Measurements from ENCODE around the gene ATF5. TPM values are rescaled to one million over a fixed set of nuclear protein-coding genes. Genes with fewer than 3 reads are reported as not detected.

ATF5 gene
- total RNA-seq, 8 experiments from 2014 or later: 16.7 to 141 (median 52.8) TPM

DNA sequence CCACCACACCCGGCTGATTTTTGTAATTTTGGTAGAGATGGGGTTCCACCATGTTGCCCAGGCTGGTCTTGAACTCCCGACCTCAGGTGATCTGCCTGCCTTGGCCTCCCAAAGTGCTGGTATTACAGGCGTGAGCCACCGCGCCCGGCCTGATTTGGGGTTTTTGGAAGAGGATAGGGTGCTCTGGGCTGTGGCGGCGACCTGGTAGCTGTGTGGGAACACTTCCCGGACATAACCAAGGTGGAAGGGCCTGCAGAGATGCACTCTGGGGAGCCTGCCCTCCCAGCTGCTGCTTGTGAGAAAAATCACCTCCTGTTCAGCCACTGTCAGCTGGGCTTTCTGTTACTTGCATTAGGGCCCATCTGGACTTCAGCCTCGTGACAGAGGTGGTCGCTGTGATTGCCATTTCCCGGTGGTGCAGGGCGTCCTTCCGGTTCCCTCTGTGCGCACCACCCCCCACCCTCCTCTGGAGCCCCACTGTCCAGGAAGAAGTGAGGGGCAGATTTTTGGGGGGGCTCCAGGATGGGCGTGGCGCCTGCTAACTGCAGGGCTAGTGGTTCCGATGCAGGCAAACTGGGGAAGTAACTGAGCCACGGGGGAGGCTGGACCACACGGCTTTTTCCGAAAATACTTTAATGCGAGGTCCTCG is 39.8 kb upstream of the ATF5 start:
- peaks cover 9 to 12% of the 10 kb centered on the region in 2 donors for H3K4me1 ChIP-seq (replicated peaks in 1 of 2)
- in situ Hi-C loops (cut with MboI; ENCODE audit: low pct_unique_long_range_greater_than_20kb in 2 of 9, low sequenced_read_pairs in 9 of 9, unreplicated experiment in 9 of 9): no loop called here
- peak overlapping the region; percentile 26 to 75 for H3K27ac ChIP-seq
- no peak for ATAC-seq (replicated peaks in 6 of 8)
- H3K4me3 ChIP-seq: no peak overlapping the region
- WGBS, 10 experiments: 94 to 100% (median 100%) methylated on average over 1 to 10 of the region's 23 CpGs; no CpG with 5 or more reads in 3 of the 10 experiments

DNA sequence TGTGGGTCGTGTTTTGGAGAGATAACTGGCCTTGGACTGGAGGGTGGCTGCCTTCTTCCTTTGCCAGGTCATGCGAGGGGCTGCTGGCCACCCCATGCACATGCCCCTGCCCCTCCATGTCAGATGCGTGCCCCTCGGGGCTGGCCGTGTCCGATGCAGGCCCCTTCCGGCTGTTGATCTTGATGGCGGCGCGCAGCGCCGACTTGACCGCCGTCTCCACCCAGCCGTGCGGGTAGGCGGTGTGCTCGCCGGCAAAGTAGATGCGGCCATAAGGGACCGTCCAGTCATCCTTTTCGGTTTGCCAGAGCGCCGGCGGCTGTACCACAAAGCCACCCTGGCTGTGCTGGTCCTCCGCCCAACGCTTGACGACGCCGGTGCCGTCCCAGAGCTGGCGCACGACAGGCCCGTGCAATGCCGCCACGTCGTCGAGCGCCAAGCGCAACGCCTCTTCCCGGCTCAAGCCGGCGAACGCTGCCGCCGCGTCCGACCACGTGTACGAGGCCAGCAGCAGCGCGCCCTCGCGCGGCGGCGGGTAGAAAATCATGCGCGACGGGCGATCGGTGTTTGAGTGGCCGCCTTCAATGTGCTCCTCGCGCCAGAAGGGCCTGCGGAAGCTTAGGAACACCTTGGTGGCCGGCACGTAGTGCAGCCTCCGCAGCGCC is 39.2 kb upstream of the ATF5 start:
- Histone ChIP-seq H3K4me3 (peak overlapping the region; percentile 5 to 26 (median 8)), H3K27ac (peak overlapping the region; percentile 45 to 75), H3K4me1 (replicated peaks in 1 of 2) (peaks cover 9 to 12% of the 10 kb centered on the region in 2 donors)
- in situ Hi-C loops (cut with MboI; ENCODE audit: low pct_unique_long_range_greater_than_20kb in 2 of 9, low sequenced_read_pairs in 9 of 9, unreplicated experiment in 9 of 9): no loop called here
- WGBS, 10 experiments: 17 to 96% (median 86%) methylated on average over 4 to 21 of the region's 71 CpGs; no CpG with 5 or more reads in 7 of the 10 experiments
- ATAC-seq (replicated peaks in 6 of 8): peak; percentile 44 to 82 (median 68)

DNA sequence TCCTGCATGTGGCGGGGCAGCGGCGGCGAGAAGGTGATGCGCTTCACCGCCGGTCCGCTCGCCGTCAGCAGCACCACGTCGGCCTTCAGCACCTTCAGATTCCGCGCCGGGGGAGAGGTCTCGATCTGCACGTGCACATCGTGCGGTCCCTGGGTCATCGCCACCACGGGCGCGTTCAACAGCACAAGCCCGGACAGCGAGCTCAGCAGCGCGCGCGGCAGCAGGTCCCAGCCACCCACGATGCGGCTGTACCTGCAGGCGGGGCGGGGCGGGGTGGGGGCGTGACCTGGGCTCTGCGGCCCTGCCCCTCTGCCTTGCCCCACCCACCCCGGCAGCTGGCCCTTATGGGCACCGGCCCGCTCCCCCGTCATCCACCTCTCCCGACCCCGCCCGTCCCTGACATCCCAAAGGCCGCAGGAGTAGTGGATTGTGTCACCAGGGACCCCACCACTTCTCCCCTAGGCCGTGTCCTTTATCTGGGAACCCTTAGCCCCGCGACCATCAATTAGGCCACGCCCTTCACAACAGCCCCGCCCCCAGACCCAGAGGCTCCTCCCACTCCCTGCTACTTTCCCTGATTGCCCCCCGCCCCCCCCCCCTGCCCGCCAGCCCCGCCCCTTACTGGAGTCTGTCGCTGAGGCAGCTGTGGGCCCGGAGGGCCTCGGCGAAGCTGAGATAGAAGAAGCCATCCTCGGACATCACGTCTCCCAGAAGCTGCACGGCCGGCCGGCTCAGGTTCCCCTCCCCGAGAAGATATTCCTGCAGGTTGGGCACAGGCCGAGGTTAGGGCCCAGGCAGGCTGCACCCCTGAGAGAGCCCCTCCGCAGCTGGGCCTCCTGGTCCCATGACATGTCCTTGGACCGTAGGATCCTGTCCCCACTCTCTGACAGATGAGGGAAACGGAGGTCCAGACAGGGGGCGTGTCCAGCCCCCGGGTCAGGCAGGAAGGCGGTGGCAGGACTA is 38.4 kb upstream of the ATF5 start:
- Histone ChIP-seq H3K4me3 (peak overlapping the region; percentile 5 to 26 (median 17)), H3K4me1 (replicated peaks in 1 of 2) (peaks cover 9 to 12% of the 10 kb centered on the region in 2 donors), H3K27ac (peak overlapping the region; percentile 57 to 79)
- in situ Hi-C loops (cut with MboI; ENCODE audit: low pct_unique_long_range_greater_than_20kb in 2 of 9, low sequenced_read_pairs in 9 of 9, unreplicated experiment in 9 of 9): no loop called here
- peak; percentile 34 to 82 (median 70) for ATAC-seq (replicated peaks in 6 of 8)
- whole genome bisulfite sequencing, 10 experiments: 0 to 49% (median 30%) methylated on average over 5 to 8 of the region's 69 CpGs; no CpG with 5 or more reads in 7 of the 10 experiments

DNA sequence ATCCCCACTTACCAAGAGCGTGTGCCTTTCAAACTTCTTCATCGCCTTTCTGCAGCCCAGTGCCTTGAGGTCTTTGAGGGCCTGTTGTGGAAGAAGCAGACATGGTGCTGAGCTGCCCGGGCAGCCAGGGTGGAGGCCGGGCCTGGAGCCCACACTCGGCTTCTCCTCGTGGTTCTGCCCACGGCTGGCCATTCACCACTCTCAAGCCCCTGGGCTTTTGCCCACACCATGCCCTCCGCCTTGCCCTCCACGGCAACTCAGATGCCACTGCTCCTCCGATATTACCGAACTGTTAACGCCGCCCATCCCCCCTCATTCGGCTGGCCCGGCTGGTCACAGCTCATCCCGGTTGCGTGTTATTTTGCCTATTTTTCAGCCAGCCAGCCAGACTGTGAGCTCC is 37.6 kb upstream of the ATF5 start:
- H3K4me3 ChIP-seq: peak overlapping the region in 1 of 5 donors; percentile 26
- ATAC-seq (replicated peaks in 6 of 8): no peak
- H3K4me1 ChIP-seq (replicated peaks in 1 of 2): peaks cover 9 to 12% of the 10 kb centered on the region in 2 donors
- H3K27ac ChIP-seq: peak overlapping the region; percentile 57 to 79
- in situ Hi-C loops (cut with MboI; ENCODE audit: low pct_unique_long_range_greater_than_20kb in 2 of 9, low sequenced_read_pairs in 9 of 9, unreplicated experiment in 9 of 9): no loop called here
- 80 to 90% (median 83%) methylated on average over 4 to 7 of the region's 17 CpGs; no CpG with 5 or more reads in 6 of the 10 experiments for WGBS, 10 experiments

DNA sequence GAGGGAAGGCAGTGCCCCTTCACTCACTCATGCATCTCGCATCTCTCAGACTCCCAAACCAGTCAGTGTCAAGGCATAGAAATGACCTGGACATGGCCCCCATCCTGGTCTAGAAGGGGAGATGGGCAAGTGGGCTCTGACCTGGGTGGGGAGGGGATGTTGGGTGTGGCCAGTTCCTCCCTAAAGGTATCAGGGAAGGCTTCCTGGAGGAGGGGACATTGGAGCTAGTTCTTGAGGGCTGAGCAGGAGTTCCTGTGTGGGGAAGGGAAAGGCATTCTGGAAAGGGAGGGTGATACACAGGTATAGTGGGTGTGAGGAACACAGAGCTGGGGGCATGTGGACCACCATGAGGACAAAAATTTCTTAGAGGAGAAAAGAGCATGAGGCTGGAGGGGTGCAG is 36.3 kb upstream of the ATF5 start:
- no peak for ATAC-seq (replicated peaks in 6 of 8)
- in situ Hi-C loops (cut with MboI; ENCODE audit: low pct_unique_long_range_greater_than_20kb in 2 of 9, low sequenced_read_pairs in 9 of 9, unreplicated experiment in 9 of 9): no loop called here
- H3K4me1 ChIP-seq (replicated peaks in 1 of 2): peaks cover 15 to 19% of the 10 kb centered on the region in 2 donors
- H3K27ac ChIP-seq: no peak overlapping the region
- WGBS, 10 experiments: 100% methylated on average over 1 of the region's 1 CpG; no CpG with 5 or more reads in 9 of the 10 experiments
- no peak overlapping the region for H3K4me3 ChIP-seq

DNA sequence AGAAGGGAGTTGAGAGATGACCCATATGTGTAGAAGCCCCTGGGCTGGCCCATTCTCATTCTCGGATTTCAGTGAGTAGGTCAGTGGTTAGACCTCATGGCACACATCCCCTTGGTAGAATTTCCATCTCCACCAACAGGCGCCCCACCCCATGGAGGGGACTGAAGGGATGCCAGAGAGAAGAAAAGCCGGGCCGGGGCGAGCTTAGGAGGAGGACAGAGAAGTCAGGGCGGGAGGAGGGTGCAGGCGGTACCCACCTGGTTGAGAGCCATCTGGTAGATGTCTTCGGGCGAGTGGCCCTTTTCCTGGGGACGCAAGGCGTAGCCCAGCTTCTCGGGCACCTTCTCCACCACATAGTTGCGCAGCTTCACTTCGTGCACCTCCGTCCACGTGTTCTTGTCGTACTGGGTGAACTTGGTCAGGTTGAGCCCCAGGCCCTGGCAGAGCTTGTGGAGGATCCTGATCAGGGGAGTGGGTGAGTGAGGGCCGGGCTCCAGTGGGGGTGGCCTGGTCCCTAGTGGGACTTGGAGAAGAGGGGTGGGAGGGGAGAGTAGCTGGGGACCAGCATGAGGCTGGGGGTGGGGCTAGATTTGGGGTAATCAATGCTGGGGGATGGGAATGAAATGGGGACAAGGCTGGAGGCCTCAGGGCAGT is 34.9 kb upstream of the ATF5 start:
- WGBS, 10 experiments: 57 to 100% (median 87%) methylated on average over 1 to 11 of the region's 18 CpGs; no CpG with 5 or more reads in 4 of the 10 experiments

DNA sequence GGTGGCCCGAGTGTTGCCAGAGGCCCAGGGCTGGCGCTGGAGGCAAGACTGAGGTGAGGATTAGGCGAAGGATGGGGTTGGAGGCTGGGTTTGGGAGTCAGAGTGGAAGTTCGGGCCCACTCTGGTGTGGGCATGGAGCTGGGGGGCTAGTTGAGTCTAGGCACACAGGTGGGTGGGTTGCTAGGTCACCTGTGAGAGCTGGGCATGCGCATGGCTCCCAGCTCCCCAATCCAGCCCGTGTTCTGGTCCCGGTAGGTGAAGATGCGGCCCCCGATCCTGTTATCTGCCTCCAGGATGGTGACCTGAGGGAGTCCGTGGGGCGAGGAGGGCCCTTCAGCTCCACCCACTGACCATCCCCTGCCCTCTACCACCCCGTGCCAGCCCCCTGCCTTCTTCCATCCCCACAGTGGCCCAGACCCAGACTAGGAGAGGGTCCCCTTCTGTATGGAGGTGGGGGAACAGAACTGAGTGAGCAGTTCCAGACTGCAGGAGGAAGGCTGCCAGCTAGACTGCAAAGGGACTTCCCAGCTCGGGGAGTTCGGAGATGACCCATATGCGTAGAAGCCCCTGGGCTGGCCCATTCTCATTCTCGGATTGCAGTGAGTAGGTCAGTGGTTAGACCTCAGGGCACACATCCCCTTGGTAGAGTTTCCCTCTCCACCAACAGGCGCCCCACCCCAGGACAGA is 34.0 kb upstream of the ATF5 start:
- no peak overlapping the region for H3K27ac ChIP-seq
- in situ Hi-C loops (cut with MboI; ENCODE audit: low pct_unique_long_range_greater_than_20kb in 2 of 9, low sequenced_read_pairs in 9 of 9, unreplicated experiment in 9 of 9): no loop called here
- H3K4me3 ChIP-seq: no peak overlapping the region
- H3K4me1 ChIP-seq (replicated peaks in 1 of 2): peaks cover 25 to 26% of the 10 kb centered on the region in 2 donors
- no peak for ATAC-seq (replicated peaks in 6 of 8)
- 60 to 100% (median 80%) methylated on average over 1 to 5 of the region's 17 CpGs; no CpG with 5 or more reads in 6 of the 10 experiments for WGBS, 10 experiments

More for the DNA sequence above, 34.9 kb upstream of the ATF5 start:
- Histone ChIP-seq H3K4me1 (replicated peaks in 1 of 2) (peaks cover 25 to 26% of the 10 kb centered on the region in 2 donors), H3K4me3 (no peak overlapping the region), H3K27ac (no peak overlapping the region)
- no peak for ATAC-seq (replicated peaks in 6 of 8)
- in situ Hi-C loops (cut with MboI; ENCODE audit: low pct_unique_long_range_greater_than_20kb in 2 of 9, low sequenced_read_pairs in 9 of 9, unreplicated experiment in 9 of 9): no loop called here

DNA sequence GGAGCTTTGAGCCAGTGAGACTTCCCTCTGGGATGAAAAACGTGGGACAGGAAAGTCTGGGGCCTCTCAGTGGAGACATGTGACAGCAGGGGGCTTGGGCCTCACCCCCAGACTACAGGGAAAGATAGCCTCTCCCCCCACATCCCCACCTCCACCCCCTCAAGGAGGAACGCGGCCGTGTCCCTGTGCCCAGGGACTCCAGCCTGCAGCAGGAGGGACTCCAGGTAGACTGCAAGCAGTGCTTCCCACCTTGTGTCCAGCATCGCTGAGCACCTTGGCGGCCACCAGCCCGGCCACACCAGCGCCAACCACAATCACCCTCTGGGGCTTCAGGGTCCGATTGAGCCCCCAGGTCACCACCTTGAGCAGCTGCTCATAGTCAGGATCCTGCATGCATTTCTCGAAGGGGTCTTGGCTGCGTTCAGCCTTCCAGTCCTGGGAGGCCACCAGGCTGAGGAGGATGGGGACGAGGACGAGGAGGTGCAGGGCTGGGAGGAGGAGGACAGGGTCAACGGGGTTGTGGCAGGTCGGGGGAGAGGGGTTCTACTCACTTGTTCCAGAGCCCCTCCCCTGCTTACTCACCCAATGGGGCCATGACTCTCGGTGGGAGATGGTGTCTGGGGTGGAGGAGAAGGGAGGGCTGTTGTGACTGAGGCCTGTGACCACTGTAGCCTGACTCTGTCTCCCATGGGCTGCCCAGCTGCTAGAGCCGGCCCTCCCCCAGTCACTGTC is 33.3 kb upstream of the ATF5 start:
- Histone ChIP-seq H3K4me3 (no peak overlapping the region), H3K27ac (no peak overlapping the region), H3K4me1 (replicated peaks in 1 of 2) (peaks cover 19 to 24% of the 10 kb centered on the region in 2 donors)
- WGBS, 10 experiments: 0 to 87% (median 69%) methylated on average over 1 to 5 of the region's 17 CpGs; no CpG with 5 or more reads in 5 of the 10 experiments
- in situ Hi-C loops (cut with MboI; ENCODE audit: low pct_unique_long_range_greater_than_20kb in 2 of 9, low sequenced_read_pairs in 9 of 9, unreplicated experiment in 9 of 9): no loop called here
- ATAC-seq (replicated peaks in 6 of 8): no peak

DNA sequence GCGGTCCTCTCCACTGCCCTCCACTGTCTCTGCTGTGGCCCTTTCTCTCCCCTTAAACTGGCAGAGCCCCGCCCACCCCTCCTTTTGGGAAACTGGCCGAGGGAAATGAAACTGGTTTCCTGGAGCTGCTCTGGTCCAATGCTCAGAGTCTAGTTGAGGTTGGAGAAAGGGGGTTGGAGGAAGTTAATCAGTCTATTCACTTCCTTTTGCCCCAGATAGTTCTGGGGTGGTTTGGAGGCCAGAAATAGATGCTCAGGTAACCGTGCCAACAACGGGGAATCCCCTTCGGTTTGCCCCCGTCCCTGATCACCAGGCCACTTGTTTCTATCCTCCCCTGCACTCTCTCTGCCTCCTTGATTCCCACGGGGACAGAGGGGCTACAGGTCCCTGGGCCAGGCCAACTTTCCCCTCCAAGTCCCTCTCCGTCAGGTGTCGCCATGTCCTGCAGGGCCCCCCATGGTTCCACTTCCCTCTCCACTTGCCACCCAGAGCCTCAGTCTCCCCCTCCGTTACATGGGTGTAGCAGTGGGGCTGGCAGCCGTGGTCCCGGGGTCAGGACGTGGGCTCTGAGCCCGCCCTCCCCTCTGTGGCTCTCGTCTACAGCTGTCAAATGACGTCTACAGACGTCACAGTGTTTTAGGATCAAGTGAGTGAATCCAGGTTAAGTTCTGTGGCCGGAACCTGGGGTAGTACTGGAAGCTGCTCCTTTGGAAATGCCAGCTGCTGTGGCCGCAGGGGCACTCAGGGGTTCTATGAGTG is 32.0 kb upstream of the ATF5 start, which contains the start of gene IL4I1:
TSS of gene IL4I1 (minus strand) at position 25 of the 759 bp plus-strand sequence. CDS start 727 bp downstream, outside the sequence.
- peak in 5 of 8 experiments; percentile 1 to 20 (median 9) for ATAC-seq (replicated peaks in 6 of 8)
- in situ Hi-C loops (cut with MboI; ENCODE audit: low pct_unique_long_range_greater_than_20kb in 2 of 9, low sequenced_read_pairs in 9 of 9, unreplicated experiment in 9 of 9): no loop called here
- Histone ChIP-seq H3K4me1 (replicated peaks in 1 of 2) (peaks cover 13 to 17% of the 10 kb centered on the region in 2 donors), H3K27ac (peak within 1 kb of the TSS in 1 of 2 donors; percentile 14), H3K4me3 (no peak within 1 kb of the TSS)
- 50 to 67% (median 61%) methylated on average over 3 to 5 of the region's 20 CpGs; no CpG with 5 or more reads in 7 of the 10 experiments for WGBS, 10 experiments

DNA sequence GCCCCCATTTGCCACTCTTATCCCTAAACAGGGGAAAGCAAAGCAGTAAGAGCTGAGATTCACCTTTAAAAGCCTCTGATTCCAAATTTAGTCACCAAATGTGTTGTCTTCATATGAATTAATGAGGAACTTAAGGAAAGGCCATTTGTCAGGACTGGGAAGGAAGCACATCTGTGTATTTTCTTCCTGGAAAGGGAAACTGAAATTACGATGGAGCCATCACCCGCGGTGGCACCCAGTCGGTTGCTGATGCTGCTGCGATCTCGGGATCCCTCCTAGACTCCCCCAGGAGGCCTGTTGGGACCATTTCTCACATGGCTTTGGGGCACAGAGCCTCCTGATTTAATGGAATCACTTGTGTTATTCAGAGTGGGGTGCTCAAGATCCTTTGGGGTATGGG is 24.9 kb upstream of the ATF5 start:
- Histone ChIP-seq H3K27ac (no peak overlapping the region), H3K4me3 (no peak overlapping the region), H3K4me1 (replicated peaks in 1 of 2) (no peaks in the 10 kb centered on the region)
- ATAC-seq (replicated peaks in 6 of 8): no peak
- in situ Hi-C loops (cut with MboI; ENCODE audit: low pct_unique_long_range_greater_than_20kb in 2 of 9, low sequenced_read_pairs in 9 of 9, unreplicated experiment in 9 of 9): no loop called here
- 82 to 93% (median 90%) methylated on average over 3 to 5 of the region's 6 CpGs; no CpG with 5 or more reads in 6 of the 10 experiments for WGBS, 10 experiments

Measured in motor neuron (in vitro differentiated cells).